ENCODE results near the gene HOPX.

- no peak for TF ChIP-seq CTCF (IDR thresholded peaks at IDR 0.05)
- TF ChIP-seq POLR2AphosphoS5 (IDR thresholded peaks at IDR 0.05): no peak
Observed at GRCh38 chr4:56684320-56685050, 3.4 kb upstream of the HOPX start.

Data from suprapubic skin (tissue), 3 donors.